NCI-H1694 treated with DMSO at 0.1 percent for 48 hours (cell line): ENCODE measurements around the gene CLEC10A.
A peak's percentile ranks its signal among the peaks of the same experiment; 100 is the strongest.

ENCODE experiments used
- DNase-seq: peaks from one replicate; lab custom pipeline; 2025; lab: John Stamatoyannopoulos, UW

CLEC10A gene

GRCh38 chr17:7038025-7038862, 41.8 kb downstream of the CLEC10A start:
- DNase-seq = no peak

- peak; percentile 96 for DNase-seq
Observed at GRCh38 chr17:7035591-7036368, 44.3 kb downstream of the CLEC10A start, which contains the start of gene SLC16A13. Gene SLC16A13 (plus strand): TSS chr17:7036015. CDS start chr17:7036383, 368 bp downstream.

GRCh38 chr17:7034955-7035590, 45.0 kb downstream of the CLEC10A start:
- DNase-seq = no peak

- DNase-seq = no peak
Observed at GRCh38 chr17:7029659-7030058, 50.4 kb downstream of the CLEC10A start.

- no peak for DNase-seq
Observed at GRCh38 chr17:7029096-7029495, 51.0 kb downstream of the CLEC10A start.

GRCh38 chr17:7027335-7027734, 52.7 kb downstream of the CLEC10A start:
- DNase-seq = no peak

- DNase-seq = no peak
Observed at GRCh38 chr17:7026471-7027115, 53.5 kb downstream of the CLEC10A start.

GRCh38 chr17:7025245-7025644, 54.8 kb downstream of the CLEC10A start:
- no peak for DNase-seq
